GM12872 (cell line): ENCODE data around the gene ANKRD33.

Experiments
- CTCF ChIP-seq: IDR thresholded peaks from 3 replicates; pipeline ENCODE4 v1.5.1; 2011; ENCODE audit warnings: low read depth, mild to moderate bottlenecking, low read length, moderate library complexity; ENCODE audit not compliant: insufficient read depth

The ANKRD33 gene

DNA sequence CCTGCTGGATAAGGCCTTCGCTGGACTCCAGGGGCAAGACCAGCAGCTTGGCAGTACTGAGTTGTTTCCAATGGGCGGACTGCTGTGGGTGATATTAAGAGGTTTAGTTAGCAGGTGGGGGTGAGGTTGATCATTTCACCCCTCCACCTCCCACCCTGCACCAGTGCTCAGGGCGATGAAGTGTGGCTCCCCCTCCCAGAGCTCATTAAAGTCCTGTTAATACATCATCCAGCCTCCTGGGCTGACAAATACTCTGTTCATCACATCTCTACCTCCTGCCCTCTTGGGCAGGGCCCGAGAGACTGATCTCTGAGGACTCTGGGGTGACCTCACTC, 37.0 kb upstream of the ANKRD33 start:
- no peak for TF ChIP-seq CTCF

GRCh38 chr12:51851413-51852124, 36.3 kb upstream of the ANKRD33 start:
- TF ChIP-seq CTCF, result no peak

DNA sequence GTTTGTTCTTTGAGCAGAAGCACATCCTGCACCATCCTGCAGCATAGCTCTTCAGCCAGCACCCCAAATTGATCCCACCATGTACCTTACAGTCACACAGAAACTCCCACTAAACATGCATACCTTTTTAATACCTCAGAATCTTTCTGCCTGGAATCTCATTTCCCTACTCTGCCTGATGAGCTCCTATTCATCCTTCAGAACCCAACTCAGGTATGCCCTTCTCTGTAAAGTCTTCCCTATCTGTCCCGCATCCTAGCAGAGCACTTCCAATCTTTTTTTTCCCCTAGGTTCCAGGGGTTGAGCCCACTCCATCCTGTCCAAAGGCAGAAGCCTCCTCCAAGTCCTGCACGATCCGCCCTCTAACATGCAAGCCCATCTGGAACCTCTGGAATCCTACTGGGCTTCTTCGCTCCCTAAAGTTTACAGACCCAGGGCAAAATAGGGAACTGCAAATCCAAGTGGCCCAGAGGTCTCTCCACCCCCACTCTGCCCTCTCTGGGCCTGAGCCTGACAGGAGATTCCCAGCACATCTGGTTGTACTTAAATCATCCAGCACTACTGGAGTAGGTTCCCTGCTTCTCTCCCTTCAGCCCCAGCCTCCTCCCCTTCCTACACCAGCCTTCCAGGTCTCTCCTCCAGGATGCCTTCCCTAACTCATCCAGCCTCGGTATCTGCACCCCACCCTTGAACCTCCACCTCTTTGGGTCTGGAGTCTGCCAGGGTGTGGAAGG, 35.3 kb upstream of the ANKRD33 start:
- TF ChIP-seq CTCF, result no peak

DNA sequence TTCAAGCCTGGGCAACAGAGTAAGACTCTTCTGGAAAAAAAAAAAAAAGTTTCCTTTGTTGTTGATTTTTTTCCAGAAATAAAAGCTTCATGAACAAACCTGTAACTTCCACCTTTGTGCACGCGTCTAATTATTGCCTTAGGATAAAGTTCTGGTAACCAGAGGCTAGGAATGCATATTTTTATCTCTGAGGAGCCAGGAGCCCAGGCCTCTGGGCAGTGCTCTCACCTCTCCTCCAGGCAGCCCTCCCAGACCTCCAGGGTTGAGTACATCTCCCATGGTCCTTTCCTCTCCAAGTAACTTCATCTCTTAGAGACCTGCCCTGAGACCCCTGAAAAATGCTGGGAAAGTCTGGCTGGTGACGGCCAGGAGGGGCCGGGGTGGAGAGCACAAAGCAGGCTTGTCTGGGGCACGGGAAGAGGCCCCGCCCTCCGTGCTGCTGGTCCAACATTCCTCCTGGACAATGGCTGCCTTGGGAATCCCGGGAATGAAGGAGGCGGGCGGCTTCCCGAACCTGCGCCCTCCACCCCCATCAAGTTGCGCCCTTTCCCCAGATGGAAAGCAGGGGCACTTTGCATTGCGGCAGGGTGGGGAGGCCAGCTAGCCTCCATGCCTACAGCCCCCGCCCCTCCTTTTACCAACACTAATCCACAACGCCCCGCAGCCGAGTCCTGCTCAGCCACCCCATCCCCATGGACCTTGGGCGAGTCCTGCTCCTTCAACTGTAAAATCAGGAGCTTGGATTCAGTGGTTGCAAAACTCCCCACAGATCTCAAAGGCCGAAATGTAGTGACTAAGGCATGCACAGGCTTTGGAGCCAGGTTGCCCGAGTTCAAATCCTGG, 32.1 kb upstream of the ANKRD33 start:
- TF ChIP-seq CTCF, result no peak

- TF ChIP-seq CTCF, result no peak
Observed at GRCh38 chr12:51860986-51861385, 26.9 kb upstream of the ANKRD33 start.

DNA sequence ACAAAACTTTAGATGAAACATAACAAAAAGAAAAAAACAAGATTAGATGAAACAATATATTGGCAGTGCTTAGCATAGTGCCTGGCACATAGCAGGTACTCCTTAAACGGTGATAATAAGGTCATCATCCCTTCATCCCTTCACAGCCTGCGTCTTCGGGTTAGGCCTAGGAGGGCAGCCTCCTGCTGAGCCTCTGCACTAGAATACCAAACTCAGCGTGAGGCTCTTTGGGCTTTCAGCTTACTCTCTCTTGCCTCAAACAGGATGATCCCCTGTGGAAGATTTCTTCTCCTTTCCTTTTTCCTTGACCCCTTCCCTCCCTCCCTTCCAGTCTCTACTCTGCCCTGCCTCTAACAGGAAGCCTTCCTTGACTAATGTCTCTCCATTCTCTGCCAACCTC, 25.0 kb upstream of the ANKRD33 start:
- no peak for TF ChIP-seq CTCF

DNA sequence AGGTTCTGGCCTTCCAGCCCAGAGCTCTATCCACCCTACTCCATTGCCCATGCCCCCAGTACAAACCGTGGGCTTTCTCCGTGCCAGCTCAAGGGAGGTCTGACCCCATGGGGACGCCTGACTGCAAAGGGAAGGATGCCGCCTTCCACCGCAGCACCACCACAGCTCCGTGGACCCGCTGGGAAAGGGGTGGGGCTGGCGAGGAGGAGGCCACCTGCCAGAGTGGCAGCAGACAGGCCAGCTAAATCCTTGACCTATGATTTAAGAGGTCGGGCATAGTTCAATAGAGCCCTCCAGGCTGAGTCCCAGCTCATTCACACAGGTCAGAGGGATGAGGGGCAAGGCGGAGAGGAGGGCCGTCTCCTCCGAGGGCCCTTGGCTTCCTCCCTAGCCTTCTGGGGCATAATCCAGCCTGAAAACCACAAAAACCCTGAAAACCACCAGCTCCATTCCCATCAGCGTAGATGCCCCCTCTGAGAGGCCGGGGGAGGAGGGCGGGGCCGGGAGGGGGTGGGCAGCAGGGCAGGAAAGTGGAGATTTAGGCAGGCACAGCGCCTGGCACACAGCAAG, 24.5 kb upstream of the ANKRD33 start:
- no peak for TF ChIP-seq CTCF
